Activated B cell treated with CpG ODN at 0.5 μM for 24 hours (primary cell): ENCODE measurements around the gene STX4. TPM values are rescaled to one million over a fixed set of nuclear protein-coding genes. Genes with fewer than 3 reads are reported as not detected.

Source experiments
- ATAC-seq: fragments of 200-7000 bp; cut with Tn5 transposase; one replicate; pipeline ENCODE4 v1.10.0; 2021; ENCODE audit warnings: low read depth, mild to moderate bottlenecking, moderate library complexity
- CTCF ChIA-PET: fragments of 350-600 bp; sonication (Branson Sonifier 250); formaldehyde crosslinking; loops from one replicate; lab custom pipeline; 2021; ENCODE audit warnings: antibody characterized with exemption; lab: Charles Lee
- POLR2A ChIA-PET: fragments of 350-600 bp; sonication (Branson Sonifier 250); formaldehyde crosslinking; loops from one replicate; lab custom pipeline; 2021; ENCODE audit warnings: antibody characterized with exemption; lab: Charles Lee
- DNase-seq: peaks from one replicate; pipeline ENCODE4 v3.0.0; 2022
- H3K27ac Mint-ChIP-seq: one replicate; pipeline ENCODE4 v1.8.0; 2020; ENCODE audit warnings: mixed read lengths
- H3K27me3 Mint-ChIP-seq: one replicate; pipeline ENCODE4 v1.8.0; 2021; ENCODE audit warnings: mixed read lengths
- H3K36me3 Mint-ChIP-seq: one replicate; pipeline ENCODE4 v1.8.0; 2021; ENCODE audit warnings: low read depth, mixed read lengths
- H3K4me1 Mint-ChIP-seq: one replicate; pipeline ENCODE4 v1.8.0; 2021; ENCODE audit warnings: mixed read lengths
- H3K4me3 Mint-ChIP-seq: one replicate; pipeline ENCODE4 v1.8.0; 2020; ENCODE audit warnings: mild to moderate bottlenecking, mixed read lengths
- H3K9me3 Mint-ChIP-seq: one replicate; pipeline ENCODE4 v1.8.0; 2020; ENCODE audit warnings: mixed read lengths
- CTCF ChIP-seq: fragments of 200-600 bp; IDR thresholded peaks from one replicate; pipeline ENCODE4 v1.8.0; 2022; ENCODE audit warnings: antibody characterized with exemption, mild to moderate bottlenecking
- intact Hi-C: fragments of 100-400 bp; cut with micrococcal nuclease; formaldehyde crosslinking; loops from one replicate; pipeline ENCODE4 v1.15.1; 2024
- total RNA-seq: library from RNA; stranded (reverse); gene quantifications from 2 replicates; pipeline ENCODE4 v1.2.3, GENCODE V29; 2022

STX4 gene
- total RNA-seq, 1 donor from 2014 or later, result 107 TPM

DNA sequence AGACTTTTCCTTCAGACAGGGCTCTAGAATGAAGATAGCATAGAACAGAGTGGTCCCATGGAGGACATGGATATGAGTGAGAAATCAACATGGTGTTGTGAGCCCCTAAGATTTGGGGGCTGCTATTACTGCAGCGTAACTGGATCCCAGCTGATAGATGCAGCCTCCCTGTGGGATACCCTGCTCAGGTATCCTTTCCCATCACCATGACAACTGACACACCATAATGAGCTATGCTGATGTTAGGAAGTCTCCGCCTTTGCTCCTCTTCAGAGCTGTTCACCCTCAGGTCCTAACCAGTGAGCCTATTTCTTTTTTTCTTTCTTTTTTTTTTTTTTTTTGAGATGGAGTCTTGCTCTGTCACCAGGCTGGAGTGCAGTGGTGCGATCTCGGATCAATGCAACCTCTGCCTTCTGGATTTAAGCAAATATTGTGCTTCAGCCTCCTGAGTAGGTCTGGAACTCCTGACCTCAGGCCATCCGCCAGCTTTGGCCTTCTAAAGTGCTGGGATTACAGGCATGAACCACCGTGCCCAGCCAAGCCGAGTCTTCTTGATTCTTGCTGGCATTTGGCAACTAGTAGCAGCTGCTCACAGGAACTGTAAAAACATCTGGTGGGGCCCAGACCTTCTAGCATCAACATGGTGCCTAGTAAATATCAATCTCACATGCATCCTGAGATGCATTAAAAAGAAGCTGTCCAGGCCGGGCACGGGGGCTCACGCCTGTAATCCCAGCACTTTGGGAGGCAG lies 17.1 kb downstream of the STX4 start:
- H3K4me1 Mint-ChIP-seq, result no peaks in the 10 kb centered on the region
- no peaks in the 10 kb centered on the region for H3K9me3 Mint-ChIP-seq
- ATAC-seq (no peak), DNase-seq (no peak)
- no peaks in the 10 kb centered on the region for H3K36me3 Mint-ChIP-seq
- CTCF ChIA-PET, result interaction anchor here (0.7 kb wide), 1 partner anchor 92 kb away, joined by 3 read pairs; no protein-coding TSS in a partner anchor
- intact Hi-C loops, result no loop called here
- no peak overlapping the region for H3K27ac Mint-ChIP-seq
- POLR2A ChIA-PET, result interaction anchor here (1.0 kb wide), 1 partner anchor 14 kb away, joined by 3 read pairs; no protein-coding TSS in a partner anchor
- H3K27me3 Mint-ChIP-seq, result no peaks in the 10 kb centered on the region
- no peak for TF ChIP-seq CTCF
- H3K4me3 Mint-ChIP-seq, result no peak overlapping the region

DNA sequence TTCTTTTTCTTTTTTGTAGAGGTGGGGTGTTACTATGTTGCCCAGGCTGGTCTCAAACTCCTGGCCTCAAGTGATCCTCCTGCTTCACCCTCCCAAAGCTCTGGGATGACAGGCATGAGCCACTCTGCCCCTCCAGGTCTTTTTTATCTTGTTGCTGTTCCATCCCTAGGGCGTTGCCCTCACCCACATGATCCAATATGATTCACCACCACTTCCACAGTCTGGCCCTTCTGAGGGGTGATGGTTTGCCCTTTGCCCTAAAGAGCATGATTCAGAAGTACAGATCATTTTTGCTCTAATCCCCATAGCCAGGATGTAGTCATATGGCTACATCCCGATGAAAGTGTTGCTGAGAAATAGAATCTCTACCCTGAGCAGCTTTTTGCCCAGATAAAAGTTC lies 18.8 kb downstream of the STX4 start:
- no peak overlapping the region for H3K4me3 Mint-ChIP-seq
- no peaks in the 10 kb centered on the region for H3K36me3 Mint-ChIP-seq
- ATAC-seq (no peak), DNase-seq (no peak)
- CTCF ChIA-PET, result interaction anchor here (0.6 kb wide), 1 partner anchor 439 kb away, joined by 3 read pairs; no protein-coding TSS in a partner anchor
- no peaks in the 10 kb centered on the region for H3K4me1 Mint-ChIP-seq
- intact Hi-C loops, result no loop called here
- H3K27me3 Mint-ChIP-seq, result no peaks in the 10 kb centered on the region
- POLR2A ChIA-PET, result interaction anchor here (0.6 kb wide), 1 partner anchor 16 kb away, joined by 3 read pairs; no protein-coding TSS in a partner anchor
- TF ChIP-seq CTCF, result no peak
- no peak overlapping the region for H3K27ac Mint-ChIP-seq
- no peaks in the 10 kb centered on the region for H3K9me3 Mint-ChIP-seq

DNA sequence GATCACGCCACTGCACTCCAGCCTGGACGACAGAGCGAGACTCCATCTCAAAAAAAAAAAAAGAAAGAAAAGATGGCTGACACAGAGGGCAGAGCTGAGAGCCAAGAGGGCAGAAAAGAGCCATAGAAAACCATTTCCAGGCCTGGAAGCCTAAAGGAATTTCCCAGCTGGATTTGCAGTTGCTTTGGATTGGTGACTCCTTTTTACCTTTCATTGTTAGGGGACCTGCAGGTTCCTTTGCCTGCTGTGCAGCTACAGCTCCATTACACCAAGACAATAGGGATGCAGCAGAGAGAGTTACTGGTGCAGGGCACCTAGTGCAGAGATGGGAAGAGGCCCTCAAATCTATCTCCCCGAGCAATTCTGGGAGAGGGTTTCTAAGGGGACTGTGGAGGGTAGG lies 22.3 kb downstream of the STX4 start:
- Mint-ChIP-seq H3K27me3 (no peaks in the 10 kb centered on the region), H3K27ac (no peak overlapping the region), H3K4me3 (no peak overlapping the region), H3K4me1 (no peaks in the 10 kb centered on the region), H3K9me3 (no peaks in the 10 kb centered on the region), H3K36me3 (peaks cover 7% of the 10 kb centered on the region)
- DNase-seq, result no peak
- intact Hi-C loops, result no loop called here
- ChIA-PET POLR2A (no interaction called here), CTCF (no interaction called here)
- TF ChIP-seq CTCF, result no peak
- ATAC-seq, result no peak

DNA sequence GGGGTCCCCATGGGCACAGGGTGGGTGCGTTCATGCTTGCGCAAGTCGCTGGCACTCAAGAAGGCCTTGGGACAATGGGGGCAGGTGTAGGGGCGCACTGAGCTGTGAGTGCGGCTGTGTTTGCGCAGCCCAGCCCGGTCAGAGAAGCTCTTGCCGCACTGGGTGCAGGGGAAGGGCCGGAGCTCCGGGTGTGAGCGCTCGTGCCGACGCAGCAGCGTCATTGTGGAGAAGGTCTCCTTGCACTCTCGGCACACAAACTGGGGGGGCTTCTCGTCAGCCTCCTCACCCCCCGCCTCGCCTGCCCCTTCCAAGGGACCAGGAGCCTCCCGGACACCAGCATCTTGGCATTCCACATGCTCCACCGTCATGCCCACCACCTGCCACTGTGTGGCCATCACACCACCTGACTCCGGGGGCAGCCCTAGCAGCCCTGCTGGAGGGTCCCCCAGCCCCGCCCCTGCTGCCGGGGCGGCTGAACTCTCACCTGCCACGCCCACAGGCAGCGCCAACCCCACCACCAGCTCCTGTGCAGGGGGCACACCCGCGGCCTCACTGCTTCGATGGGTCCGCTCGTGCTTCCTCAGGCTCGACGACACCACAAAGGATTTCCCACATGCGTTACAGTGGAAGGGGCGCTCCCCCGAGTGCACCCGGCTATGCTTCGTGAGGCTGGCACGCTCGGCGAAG lies 27.9 kb downstream of the STX4 start:
- no peak overlapping the region for H3K4me3 Mint-ChIP-seq
- H3K4me1 Mint-ChIP-seq, result peaks cover 1% of the 10 kb centered on the region
- intact Hi-C loops, result no loop called here
- ChIA-PET POLR2A (interaction anchor here (0.5 kb wide), 1 partner anchor 64 kb away, joined by 3 read pairs; no protein-coding TSS in a partner anchor), CTCF (no interaction called here)
- H3K27ac Mint-ChIP-seq, result no peak overlapping the region
- TF ChIP-seq CTCF, result no peak
- H3K27me3 Mint-ChIP-seq, result no peaks in the 10 kb centered on the region
- ATAC-seq (no peak), DNase-seq (no peak)
- peaks cover 29% of the 10 kb centered on the region for H3K36me3 Mint-ChIP-seq
- no peaks in the 10 kb centered on the region for H3K9me3 Mint-ChIP-seq

- Mint-ChIP-seq H3K27ac (no peak overlapping the region), H3K27me3 (no peaks in the 10 kb centered on the region), H3K9me3 (no peaks in the 10 kb centered on the region), H3K36me3 (peaks cover 29% of the 10 kb centered on the region), H3K4me1 (peaks cover 1% of the 10 kb centered on the region), H3K4me3 (no peak overlapping the region)
- DNase-seq, result no peak
- no peak for TF ChIP-seq CTCF
- ATAC-seq, result no peak
- intact Hi-C loops, result no loop called here
- ChIA-PET POLR2A (no interaction called here), CTCF (no interaction called here)
Observed at GRCh38 chr16:31061813-31062440, 28.6 kb downstream of the STX4 start.
